ENCODE results near the gene OR2H2. TPM values are rescaled to one million over a fixed set of nuclear protein-coding genes. Genes with fewer than 3 reads are reported as not detected.

OR2H2 gene
- total RNA-seq, 2 donors from 2014 or later: not detected

GRCh38 chr6:29589423-29590048 is 4.6 kb downstream of the OR2H2 start:
- Mint-ChIP-seq H3K9me3 (no peaks in the 10 kb centered on the region), H3K4me1 (peaks cover 9% of the 10 kb centered on the region), H3K27ac (no peak overlapping the region), H3K4me3 (no peak overlapping the region), H3K27me3 (ENCODE audit: insufficient read depth) (no peaks in the 10 kb centered on the region), H3K36me3 (ENCODE audit: low read depth) (no peaks in the 10 kb centered on the region)
- TF ChIP-seq CTCF (conservative IDR thresholded peaks at IDR 0.05): peak; percentile 96
- Histone ChIP-seq H3K9me3 (ENCODE audit: control insufficient read depth, low read length) (no peaks in the 10 kb centered on the region), H3K4me3 (ENCODE audit: low read length) (no peak overlapping the region), H3K4me1 (ENCODE audit: control insufficient read depth, insufficient read depth, low read length) (no peaks in the 10 kb centered on the region), H3K36me3 (ENCODE audit: control insufficient read depth, insufficient read depth, low read length) (no peaks in the 10 kb centered on the region), H3K9ac (ENCODE audit: extremely low read depth, low read length, poor library complexity, severe bottlenecking) (no peak overlapping the region), H3K27ac (ENCODE audit: low read depth, low read length) (no peak overlapping the region), H3K27me3 (ENCODE audit: control insufficient read depth, insufficient read depth, low read length, poor library complexity, severe bottlenecking) (no peaks in the 10 kb centered on the region)
- WGBS, 2 experiments (ENCODE audit: insufficient coverage in 1 of 2, insufficient read length in 1 of 2): 43% methylated on average over 3 of the region's 3 CpGs; no CpG with 5 or more reads in 1 of the 2 experiments
- DNase-seq: peak; percentile 86

DNA sequence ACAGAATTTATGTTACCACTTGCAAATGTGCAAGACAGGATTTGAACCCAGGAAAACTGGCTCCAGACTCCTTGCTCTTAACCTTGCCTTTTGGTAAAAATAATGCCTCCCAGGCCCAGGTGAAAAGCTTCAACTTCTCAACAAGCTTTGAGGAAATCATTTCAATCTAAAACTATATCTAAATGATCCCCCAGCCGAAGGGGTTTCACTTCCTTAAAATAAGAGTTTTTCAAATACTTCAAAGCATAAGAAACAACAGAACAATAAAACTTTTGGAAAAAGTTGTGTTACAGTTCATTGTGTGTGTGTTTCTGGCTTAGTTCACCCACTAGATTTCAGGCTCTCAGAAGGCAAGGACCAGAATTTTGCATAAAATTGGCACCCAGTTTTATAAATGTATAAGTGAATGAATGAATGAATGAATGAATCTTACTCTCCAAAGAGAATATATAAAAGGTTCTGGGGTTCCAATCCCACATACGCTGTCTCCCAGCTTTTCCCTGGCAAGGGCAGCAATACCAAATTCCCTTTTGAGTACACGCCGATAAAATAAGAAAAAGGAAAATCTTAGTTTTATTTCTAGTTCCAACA is 5.4 kb downstream of the OR2H2 start:
- no peak overlapping the region for H3K9ac ChIP-seq (ENCODE audit: extremely low read depth, low read length, poor library complexity, severe bottlenecking)
- no peak overlapping the region for H3K4me3 ChIP-seq (ENCODE audit: low read length)
- WGBS, 2 experiments (ENCODE audit: insufficient coverage in 1 of 2, insufficient read length in 1 of 2): 97% methylated on average over 3 to 4 of the region's 4 CpGs
- Mint-ChIP-seq H3K27me3 (ENCODE audit: insufficient read depth) (no peaks in the 10 kb centered on the region), H3K36me3 (ENCODE audit: low read depth) (no peaks in the 10 kb centered on the region), H3K9me3 (no peaks in the 10 kb centered on the region), H3K27ac (no peak overlapping the region), H3K4me3 (no peak overlapping the region), H3K4me1 (peaks cover 9% of the 10 kb centered on the region)
- no peak for DNase-seq
- H3K27ac ChIP-seq (ENCODE audit: low read depth, low read length): no peak overlapping the region
- no peaks in the 10 kb centered on the region for H3K27me3 ChIP-seq (ENCODE audit: control insufficient read depth, insufficient read depth, low read length, poor library complexity, severe bottlenecking)
- H3K9me3 ChIP-seq (ENCODE audit: control insufficient read depth, low read length): no peaks in the 10 kb centered on the region
- no peaks in the 10 kb centered on the region for H3K36me3 ChIP-seq (ENCODE audit: control insufficient read depth, insufficient read depth, low read length)
- no peaks in the 10 kb centered on the region for H3K4me1 ChIP-seq (ENCODE audit: control insufficient read depth, insufficient read depth, low read length)
- no peak for TF ChIP-seq CTCF (conservative IDR thresholded peaks at IDR 0.05)

- H3K9ac ChIP-seq (ENCODE audit: extremely low read depth, low read length, poor library complexity, severe bottlenecking): no peak overlapping the region
- Mint-ChIP-seq H3K4me3 (no peak overlapping the region), H3K36me3 (ENCODE audit: low read depth) (no peaks in the 10 kb centered on the region), H3K4me1 (peaks cover 9% of the 10 kb centered on the region), H3K9me3 (no peaks in the 10 kb centered on the region), H3K27me3 (ENCODE audit: insufficient read depth) (no peaks in the 10 kb centered on the region), H3K27ac (no peak overlapping the region)
- no peak overlapping the region for H3K4me3 ChIP-seq (ENCODE audit: low read length)
- no peaks in the 10 kb centered on the region for H3K36me3 ChIP-seq (ENCODE audit: control insufficient read depth, insufficient read depth, low read length)
- H3K27me3 ChIP-seq (ENCODE audit: control insufficient read depth, insufficient read depth, low read length, poor library complexity, severe bottlenecking): no peaks in the 10 kb centered on the region
- DNase-seq: peak; percentile 24
- no peak overlapping the region for H3K27ac ChIP-seq (ENCODE audit: low read depth, low read length)
- no peaks in the 10 kb centered on the region for H3K4me1 ChIP-seq (ENCODE audit: control insufficient read depth, insufficient read depth, low read length)
- WGBS, 2 experiments (ENCODE audit: insufficient coverage in 1 of 2, insufficient read length in 1 of 2): 89 to 97% methylated on average over 2 of the region's 2 CpGs
- no peaks in the 10 kb centered on the region for H3K9me3 ChIP-seq (ENCODE audit: control insufficient read depth, low read length)
- no peak for TF ChIP-seq CTCF (conservative IDR thresholded peaks at IDR 0.05)
These were observed 6.8 kb downstream of the OR2H2 start for GRCh38 chr6:29591677-29592076.
